GM21390 (cell line): Measurements from ENCODE around the gene CCDC14.
"Not testable (repeated sequence)": the region's sequence is repeated elsewhere in the genome, so short reads cannot be mapped to it uniquely, and the experiment has no call there.

ENCODE experiments used
- ATAC-seq: cut with Tn5 transposase; IDR thresholded peaks from one replicate; pipeline ENCODE4 v1.9.1; 2021; ENCODE audit not compliant: unreplicated experiment

Gene CCDC14

GRCh38 chr3:123914829-123915228, 46.2 kb downstream of the CCDC14 start:
- ATAC-seq = no peak

GRCh38 chr3:123909785-123910184, 51.2 kb downstream of the CCDC14 start:
- ATAC-seq = peak; percentile 89

GRCh38 chr3:123907720-123908119, 53.3 kb downstream of the CCDC14 start:
- ATAC-seq = no peak

- no peak for ATAC-seq
Observed at GRCh38 chr3:123899300-123899865, 61.6 kb downstream of the CCDC14 start.

- no peak for ATAC-seq
Observed at GRCh38 chr3:123893012-123893411, 68.0 kb downstream of the CCDC14 start.

GRCh38 chr3:123892195-123892594, 68.8 kb downstream of the CCDC14 start:
- ATAC-seq = no peak

- ATAC-seq = not testable (repeated sequence)
Observed at GRCh38 chr3:123890991-123891390, 70.0 kb downstream of the CCDC14 start.

GRCh38 chr3:123890162-123890561, 70.9 kb downstream of the CCDC14 start:
- not testable (repeated sequence) for ATAC-seq

GRCh38 chr3:123884993-123885392, 76.0 kb downstream of the CCDC14 start:
- no peak for ATAC-seq

GRCh38 chr3:123884203-123884831, 76.7 kb downstream of the CCDC14 start, which contains the start of gene MYLK:
Gene MYLK, minus strand, starts transcription at chr3:123884332. Its CDS starts 90,491 bp downstream, at chr3:123793841.
- peak; percentile 81 for ATAC-seq

- ATAC-seq = no peak
Observed at GRCh38 chr3:123883701-123884202, 77.3 kb downstream of the CCDC14 start.

- no peak for ATAC-seq
Observed at GRCh38 chr3:123883111-123883510, 77.9 kb downstream of the CCDC14 start.

GRCh38 chr3:123881771-123882170, 79.3 kb downstream of the CCDC14 start:
- no peak for ATAC-seq

- ATAC-seq = no peak
Observed at GRCh38 chr3:123880998-123881561, 79.9 kb downstream of the CCDC14 start.

GRCh38 chr3:123878807-123879206, 82.2 kb downstream of the CCDC14 start:
- ATAC-seq = no peak

- no peak for ATAC-seq
Observed at GRCh38 chr3:123877965-123878364, 83.1 kb downstream of the CCDC14 start.

- ATAC-seq = no peak
Observed at GRCh38 chr3:123877466-123877865, 83.6 kb downstream of the CCDC14 start.

- ATAC-seq = no peak
Observed at GRCh38 chr3:123876858-123877257, 84.2 kb downstream of the CCDC14 start.

GRCh38 chr3:123872621-123873020, 88.4 kb downstream of the CCDC14 start:
- no peak for ATAC-seq

- no peak for ATAC-seq
Observed at GRCh38 chr3:123871946-123872345, 89.1 kb downstream of the CCDC14 start.

GRCh38 chr3:123870033-123870432, 91.0 kb downstream of the CCDC14 start:
- no peak for ATAC-seq

GRCh38 chr3:123869165-123869564, 91.9 kb downstream of the CCDC14 start:
- ATAC-seq = no peak
